ENCODE data around the gene PBXIP1.

DNA sequence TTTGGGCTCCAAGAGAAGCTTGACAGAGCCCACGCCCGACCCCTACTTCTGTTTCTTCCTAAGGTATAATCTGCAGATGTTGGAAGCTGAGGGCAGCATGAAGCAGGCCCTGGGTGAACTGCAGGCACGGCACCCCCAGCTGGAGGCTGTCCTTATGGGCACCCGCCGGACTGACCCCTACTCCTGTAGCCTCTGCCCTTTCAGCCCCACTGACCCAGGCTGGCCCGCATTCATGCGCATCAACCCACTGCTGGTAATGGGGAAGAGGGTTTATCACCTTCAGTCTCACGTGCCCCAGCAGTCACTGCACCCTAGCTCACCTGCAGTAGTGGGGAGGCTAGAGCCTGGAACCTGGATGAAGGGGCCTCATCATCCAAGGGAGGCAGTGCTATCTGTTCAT is 34.4 kb upstream of the PBXIP1 start:
- TF ChIP-seq, protein P1, sequence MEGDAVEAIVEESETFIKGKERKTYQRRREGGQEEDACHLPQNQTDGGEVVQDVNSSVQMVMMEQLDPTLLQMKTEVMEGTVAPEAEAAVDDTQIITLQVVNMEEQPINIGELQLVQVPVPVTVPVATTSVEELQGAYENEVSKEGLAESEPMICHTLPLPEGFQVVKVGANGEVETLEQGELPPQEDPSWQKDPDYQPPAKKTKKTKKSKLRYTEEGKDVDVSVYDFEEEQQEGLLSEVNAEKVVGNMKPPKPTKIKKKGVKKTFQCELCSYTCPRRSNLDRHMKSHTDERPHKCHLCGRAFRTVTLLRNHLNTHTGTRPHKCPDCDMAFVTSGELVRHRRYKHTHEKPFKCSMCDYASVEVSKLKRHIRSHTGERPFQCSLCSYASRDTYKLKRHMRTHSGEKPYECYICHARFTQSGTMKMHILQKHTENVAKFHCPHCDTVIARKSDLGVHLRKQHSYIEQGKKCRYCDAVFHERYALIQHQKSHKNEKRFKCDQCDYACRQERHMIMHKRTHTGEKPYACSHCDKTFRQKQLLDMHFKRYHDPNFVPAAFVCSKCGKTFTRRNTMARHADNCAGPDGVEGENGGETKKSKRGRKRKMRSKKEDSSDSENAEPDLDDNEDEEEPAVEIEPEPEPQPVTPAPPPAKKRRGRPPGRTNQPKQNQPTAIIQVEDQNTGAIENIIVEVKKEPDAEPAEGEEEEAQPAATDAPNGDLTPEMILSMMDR (IDR thresholded peaks at IDR 0.05): no peak
- no peak for TF ChIP-seq POLR2A (IDR thresholded peaks at IDR 0.05)
